Stimulated activated CD4-positive, alpha-beta T cell treated with anti-CD3 and anti-CD28 coated beads, Interleukin-2, amount 100 ng/mL, for 24 hours (primary cell): ENCODE results near the gene KCNC1.

Source experiments
- DNase-seq, 2 donors: peaks; one replicate each; pipeline ENCODE4 v3.0.0-alpha.2; 2020

Gene KCNC1

DNA sequence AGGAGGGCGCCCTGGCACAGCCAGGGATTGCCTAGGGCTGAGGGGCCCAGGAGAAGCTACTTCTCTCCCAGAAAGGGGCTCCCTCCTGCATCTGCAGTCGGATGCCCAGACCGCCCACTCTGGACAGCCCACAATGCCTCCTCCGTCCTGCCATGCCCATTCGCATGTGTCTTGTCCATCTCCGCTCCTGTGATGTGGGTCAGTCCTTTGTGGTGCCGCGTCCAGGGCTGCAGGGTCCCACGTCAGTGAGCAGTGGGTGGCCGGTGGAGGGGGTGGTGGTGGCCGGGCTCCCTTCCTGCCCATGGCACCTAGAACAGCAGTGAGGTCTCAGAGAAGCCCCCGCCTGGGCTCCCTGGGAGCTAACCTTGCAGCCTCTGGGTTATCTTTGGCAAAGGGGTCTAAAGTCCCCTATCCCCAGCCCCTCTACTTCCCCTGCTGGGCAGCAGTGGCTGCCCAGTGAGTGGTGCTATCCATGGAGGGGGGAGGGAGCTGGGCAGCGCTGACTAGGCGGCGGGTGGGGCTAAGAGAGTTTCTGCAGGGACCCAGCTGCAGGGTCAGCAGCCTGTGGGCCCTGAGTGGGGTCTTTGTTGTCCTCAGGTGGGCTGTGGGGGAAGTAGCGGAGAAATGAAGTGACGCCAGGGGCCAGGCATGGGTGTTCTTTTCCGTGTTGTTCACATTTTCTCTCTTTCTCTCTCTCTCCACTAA lies 41.1 kb downstream of the KCNC1 start:
- no peak for DNase-seq

- DNase-seq = no peak
These were observed 41.8 kb downstream of the KCNC1 start for GRCh38 chr11:17776212-17776875.

GRCh38 chr11:17777086-17777737 lies 42.6 kb downstream of the KCNC1 start:
- DNase-seq = no peak

DNA sequence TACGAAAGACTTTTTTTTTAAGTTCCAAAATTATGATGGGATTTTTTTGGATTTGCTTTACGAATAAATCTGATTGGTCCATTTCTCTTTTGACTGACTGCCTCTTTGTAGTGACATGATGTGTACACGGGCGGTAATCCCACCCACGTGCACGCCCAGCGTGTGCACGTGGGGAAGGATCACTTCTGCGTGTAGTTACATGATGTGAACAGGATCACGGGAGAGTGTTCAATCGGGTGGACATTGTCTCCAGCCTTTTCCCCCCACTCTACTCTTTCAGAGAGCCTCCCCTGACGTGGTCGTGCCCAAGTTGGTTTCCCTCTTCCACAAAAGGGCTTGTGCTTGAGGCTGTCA lies 43.1 kb downstream of the KCNC1 start:
- no peak for DNase-seq

GRCh38 chr11:17778352-17778751 lies 43.8 kb downstream of the KCNC1 start:
- no peak for DNase-seq

DNA sequence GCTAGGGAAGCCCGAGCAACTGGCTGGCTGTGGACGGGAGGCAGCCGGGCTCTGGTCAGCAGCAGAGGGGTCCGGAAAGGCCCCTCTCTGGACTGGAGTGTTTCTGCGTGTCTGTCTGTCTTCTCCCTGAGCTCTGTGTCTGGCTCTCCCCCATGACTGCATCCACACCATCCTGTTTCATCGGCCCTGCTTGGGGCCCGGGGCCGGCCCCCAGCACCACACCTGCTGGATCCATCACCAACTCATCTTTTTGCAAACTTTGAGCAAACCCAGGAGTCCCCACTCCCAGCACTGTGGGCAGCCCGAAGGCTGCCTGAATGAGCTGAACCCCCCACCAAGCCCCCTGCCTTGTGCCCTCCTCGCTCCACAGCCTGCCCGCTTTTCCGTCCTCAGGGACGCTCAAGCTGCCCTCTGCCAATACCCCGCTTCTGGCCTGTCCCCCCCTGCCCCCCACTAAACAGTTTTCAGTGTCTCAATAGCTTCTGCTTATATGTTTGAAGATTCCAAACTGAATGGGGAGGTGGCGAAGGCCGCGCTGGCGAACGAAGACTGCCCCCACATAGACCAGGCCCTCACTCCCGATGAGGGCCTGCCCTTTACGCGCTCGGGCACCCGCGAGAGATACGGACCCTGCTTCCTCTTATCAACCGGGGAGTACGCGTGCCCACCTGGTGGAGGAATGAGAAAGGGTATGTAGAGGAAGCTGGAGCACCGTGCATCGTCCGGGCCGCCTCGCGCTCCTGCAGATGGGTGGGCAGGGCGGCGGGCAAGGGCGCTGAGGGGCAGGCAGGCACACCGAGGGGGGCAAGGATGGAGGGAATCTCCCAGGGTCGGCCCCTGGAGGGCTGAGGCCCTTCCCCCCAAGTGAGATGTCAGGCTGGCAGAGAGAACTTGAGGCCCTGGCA lies 44.6 kb downstream of the KCNC1 start:
- DNase-seq = no peak

- DNase-seq = no peak
These were observed 45.4 kb downstream of the KCNC1 start for GRCh38 chr11:17779861-17780594.

DNA sequence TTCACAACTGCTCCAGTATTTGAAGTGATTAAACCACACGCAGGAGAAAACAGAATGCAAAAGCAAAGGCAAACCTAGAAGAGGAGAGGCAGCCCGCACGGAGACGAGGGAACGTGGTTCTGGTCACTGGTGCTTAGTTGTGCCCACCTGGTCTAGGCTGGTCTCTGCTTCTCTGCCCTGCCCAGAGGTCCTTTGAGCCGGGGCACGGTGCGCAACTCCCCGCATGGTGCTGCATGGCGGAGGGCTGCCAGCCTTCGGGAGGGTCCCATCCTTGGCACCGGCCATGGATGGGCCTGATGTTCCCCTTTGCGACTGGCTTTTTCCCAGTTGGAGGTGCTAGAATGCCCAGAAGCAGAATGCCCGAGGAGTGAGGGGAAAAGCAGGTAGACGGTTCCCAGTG lies 46.1 kb downstream of the KCNC1 start:
- no peak for DNase-seq

DNA sequence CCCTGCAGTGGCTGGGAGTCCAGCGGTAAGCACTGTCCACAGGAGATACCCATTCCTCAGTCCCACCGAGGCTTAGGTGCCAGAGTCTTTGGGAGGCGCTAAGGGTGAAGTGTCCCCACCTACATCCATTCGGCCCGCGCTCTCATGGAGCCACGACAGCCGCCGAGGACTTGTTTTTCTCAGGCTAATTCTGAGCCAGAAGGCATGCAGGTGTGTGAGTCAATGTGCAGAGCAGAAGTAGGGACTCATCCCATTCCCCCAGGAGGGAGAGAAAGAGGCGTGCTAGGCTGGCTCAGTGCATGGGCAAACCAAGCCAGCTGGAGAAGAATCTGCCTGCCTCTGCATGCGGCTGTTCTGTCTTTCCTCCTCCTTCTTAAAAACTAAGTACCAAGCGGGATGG lies 46.6 kb downstream of the KCNC1 start:
- DNase-seq = no peak

GRCh38 chr11:17781626-17782025 lies 47.0 kb downstream of the KCNC1 start:
- no peak for DNase-seq

DNA sequence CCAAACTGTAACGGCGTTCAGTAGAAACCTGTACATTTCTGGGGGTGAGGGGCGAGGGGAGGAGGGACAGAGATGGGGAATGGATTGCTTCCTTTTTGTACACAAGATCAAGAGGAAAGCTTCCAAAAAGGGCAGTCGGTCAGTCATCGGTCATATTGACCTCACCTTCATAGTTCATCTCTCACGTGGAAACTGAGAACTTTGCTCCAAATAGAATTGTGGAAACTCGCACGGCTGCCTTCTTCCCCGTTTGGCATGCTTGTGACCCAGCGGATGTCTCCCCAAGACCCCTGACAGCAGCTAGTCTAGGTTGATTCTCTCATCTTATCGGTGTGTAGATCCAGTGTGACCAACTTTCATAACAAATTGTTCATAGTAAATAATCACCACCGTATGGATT lies 47.6 kb downstream of the KCNC1 start:
- DNase-seq = no peak

GRCh38 chr11:17782603-17783337 lies 48.2 kb downstream of the KCNC1 start:
- no peak for DNase-seq

- DNase-seq = no peak
These were observed 49.3 kb downstream of the KCNC1 start for GRCh38 chr11:17783878-17784277.

GRCh38 chr11:17786824-17787525 lies 52.4 kb downstream of the KCNC1 start:
- DNase-seq = no peak

GRCh38 chr11:17788084-17788483 lies 53.5 kb downstream of the KCNC1 start:
- DNase-seq = no peak

GRCh38 chr11:17790453-17790852 lies 55.9 kb downstream of the KCNC1 start:
- DNase-seq = no peak

DNA sequence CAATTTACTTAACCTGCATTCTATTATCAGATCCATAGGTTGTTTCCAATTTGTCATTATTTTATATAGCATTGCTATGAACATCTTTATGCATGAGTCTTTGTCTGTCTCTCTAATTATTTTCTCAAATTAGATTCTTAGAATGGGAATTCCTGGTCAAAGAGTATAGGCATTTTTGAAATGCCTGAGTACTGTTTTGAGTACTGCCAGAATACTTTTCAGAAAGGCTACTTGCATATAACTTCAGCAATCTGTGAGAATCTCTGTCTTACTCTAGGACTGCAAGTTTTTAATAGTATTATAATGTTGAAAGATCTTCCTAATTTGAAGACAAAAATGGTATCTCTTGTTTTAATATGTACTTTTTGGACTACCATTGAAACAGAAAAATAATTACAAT lies 56.6 kb downstream of the KCNC1 start:
- no peak for DNase-seq

- no peak for DNase-seq
These were observed 57.6 kb downstream of the KCNC1 start for GRCh38 chr11:17792161-17792560.

GRCh38 chr11:17793642-17794170 lies 59.1 kb downstream of the KCNC1 start:
- DNase-seq = no peak

GRCh38 chr11:17794981-17795380 lies 60.4 kb downstream of the KCNC1 start:
- DNase-seq = no peak

DNA sequence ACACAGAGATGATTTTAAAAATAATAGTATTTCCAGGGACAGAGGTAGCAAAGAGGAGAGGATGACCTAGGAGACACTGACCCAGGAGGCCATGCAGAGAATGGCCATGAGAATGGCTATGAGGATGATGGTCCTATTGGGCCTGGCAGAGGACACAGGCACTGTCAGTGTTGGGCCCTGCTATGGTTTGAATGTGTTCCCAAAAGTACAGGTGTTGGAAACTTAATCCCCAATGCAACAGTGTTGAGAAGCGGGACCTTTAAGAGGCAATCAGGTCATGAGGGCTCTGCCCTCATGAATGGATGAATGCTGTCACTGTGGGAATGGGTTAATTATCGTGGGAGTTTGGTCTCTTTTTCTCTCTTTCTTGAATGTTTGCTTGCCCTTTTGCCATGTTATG lies 61.6 kb downstream of the KCNC1 start:
- DNase-seq = no peak
